ENCODE results near the gene MACO1.

The MACO1 gene

GRCh38 chr1:25525361-25525688, 94.6 kb downstream of the MACO1 start:
- no peak for DNase-seq

- DNase-seq = no peak
These were observed 96.1 kb downstream of the MACO1 start for GRCh38 chr1:25526753-25527152.

- DNase-seq = no peak
These were observed 96.6 kb downstream of the MACO1 start for GRCh38 chr1:25527226-25527846.

- DNase-seq = no peak
These were observed 97.4 kb downstream of the MACO1 start for GRCh38 chr1:25527946-25528595.

GRCh38 chr1:25528881-25529517, 98.3 kb downstream of the MACO1 start:
- no peak for DNase-seq

- DNase-seq = no peak
These were observed 99.0 kb downstream of the MACO1 start for GRCh38 chr1:25529518-25530185.

GRCh38 chr1:25530186-25531081, 99.7 kb downstream of the MACO1 start:
- DNase-seq = no peak

- DNase-seq = no peak
These were observed 100.4 kb downstream of the MACO1 start for GRCh38 chr1:25531082-25531461.

- no peak for DNase-seq
These were observed 102.3 kb downstream of the MACO1 start for GRCh38 chr1:25532970-25533369.

- DNase-seq = no peak
These were observed 103.2 kb downstream of the MACO1 start for GRCh38 chr1:25533775-25534409.

GRCh38 chr1:25534410-25534788, 103.7 kb downstream of the MACO1 start:
- no peak for DNase-seq

GRCh38 chr1:25536124-25536523, 105.4 kb downstream of the MACO1 start:
- DNase-seq = no peak

- DNase-seq = no peak
These were observed 106.6 kb downstream of the MACO1 start for GRCh38 chr1:25537153-25537831.

GRCh38 chr1:25538191-25538767, 107.6 kb downstream of the MACO1 start:
- DNase-seq = no peak

- DNase-seq = no peak
These were observed 110.1 kb downstream of the MACO1 start for GRCh38 chr1:25540750-25541342.

GRCh38 chr1:25541425-25541824, 110.7 kb downstream of the MACO1 start:
- DNase-seq = no peak

- no peak for DNase-seq
These were observed 111.4 kb downstream of the MACO1 start for GRCh38 chr1:25541889-25542658.

- no peak for DNase-seq
These were observed 112.3 kb downstream of the MACO1 start for GRCh38 chr1:25543005-25543424.

GRCh38 chr1:25543425-25544242, 112.9 kb downstream of the MACO1 start, which contains the start of gene LDLRAP1:
Gene LDLRAP1 (plus strand): TSS chr1:25543606. CDS start chr1:25543699, 93 bp downstream.
- DNase-seq = peak; percentile 74 to 82

Data from activated T-cell treated with anti-CD3 and anti-CD28 coated beads, Interleukin-2, amount 50 U/mL, for 48 hours (primary cell).